Gastroesophageal sphincter (tissue), 3 donors: ENCODE results near the gene LDLRAD4.

Experiments used
- EP300 ChIP-seq: sonication (generic); formaldehyde crosslinking; IDR thresholded peaks from one replicate; pipeline ENCODE4 v1.6.1; 2017; ENCODE audit warnings: antibody characterized with exemption, mild to moderate bottlenecking
- POLR2A ChIP-seq, 2 donors: fragments of 450-650 bp; IDR thresholded peaks; one replicate each; pipeline ENCODE4 v1.6.1; 2017; ENCODE audit warnings: antibody characterized with exemption in 2 of 2, mild to moderate bottlenecking in 2 of 2, moderate library complexity in 1 of 2
- POLR2AphosphoS5 ChIP-seq: sonication (generic); formaldehyde crosslinking; IDR thresholded peaks from one replicate; pipeline ENCODE4 v1.6.1; 2017; ENCODE audit warnings: antibody characterized with exemption
- TF ChIP-seq, protein P1 (sequence below), 4 experiments: fragments of 200-600 bp in 2 of 4; fragments of 450-650 bp in 2 of 4; sonication (generic) in 1 of 4; IDR thresholded peaks; one replicate each; pipeline ENCODE4 v1.5.1; 2017 to 2019; ENCODE audit warnings: antibody characterized with exemption in 4 of 4, mild to moderate bottlenecking in 2 of 4, moderate library complexity in 2 of 4

DNA sequence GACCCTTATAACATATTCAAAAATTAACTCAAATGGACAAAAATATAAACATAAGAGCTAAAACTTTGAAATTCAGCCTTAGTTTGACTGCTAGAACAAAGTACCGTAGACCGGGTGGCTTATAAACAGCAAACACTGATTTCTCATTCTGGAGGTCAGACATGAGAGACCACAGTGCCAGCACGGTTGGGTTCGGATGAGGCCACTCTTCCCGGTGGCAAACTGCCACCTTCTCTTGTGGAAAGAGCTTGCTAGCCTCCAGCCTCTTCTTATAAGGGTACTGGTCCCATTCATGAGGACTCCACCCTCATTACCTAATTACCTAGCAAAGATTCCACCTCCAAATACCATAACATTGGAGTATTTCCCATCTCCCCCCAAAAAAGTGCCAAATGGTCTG is 416.5 kb downstream of the LDLRAD4 start:
- TF ChIP-seq, protein P1, sequence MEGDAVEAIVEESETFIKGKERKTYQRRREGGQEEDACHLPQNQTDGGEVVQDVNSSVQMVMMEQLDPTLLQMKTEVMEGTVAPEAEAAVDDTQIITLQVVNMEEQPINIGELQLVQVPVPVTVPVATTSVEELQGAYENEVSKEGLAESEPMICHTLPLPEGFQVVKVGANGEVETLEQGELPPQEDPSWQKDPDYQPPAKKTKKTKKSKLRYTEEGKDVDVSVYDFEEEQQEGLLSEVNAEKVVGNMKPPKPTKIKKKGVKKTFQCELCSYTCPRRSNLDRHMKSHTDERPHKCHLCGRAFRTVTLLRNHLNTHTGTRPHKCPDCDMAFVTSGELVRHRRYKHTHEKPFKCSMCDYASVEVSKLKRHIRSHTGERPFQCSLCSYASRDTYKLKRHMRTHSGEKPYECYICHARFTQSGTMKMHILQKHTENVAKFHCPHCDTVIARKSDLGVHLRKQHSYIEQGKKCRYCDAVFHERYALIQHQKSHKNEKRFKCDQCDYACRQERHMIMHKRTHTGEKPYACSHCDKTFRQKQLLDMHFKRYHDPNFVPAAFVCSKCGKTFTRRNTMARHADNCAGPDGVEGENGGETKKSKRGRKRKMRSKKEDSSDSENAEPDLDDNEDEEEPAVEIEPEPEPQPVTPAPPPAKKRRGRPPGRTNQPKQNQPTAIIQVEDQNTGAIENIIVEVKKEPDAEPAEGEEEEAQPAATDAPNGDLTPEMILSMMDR (IDR thresholded peaks at IDR 0.05): no peak
- TF ChIP-seq POLR2AphosphoS5 (no peak), POLR2A (IDR thresholded peaks at IDR 0.05) (no peak), EP300 (no peak)
